T-helper 2 cell treated with Interferon-gamma antibody and Interleukin-4, amounts not matched to agents 5 μg/mL and 100 μg/mL, for 36 hours (primary cell): ENCODE data around the gene KCNJ16.
A peak's percentile ranks its signal among the peaks of the same experiment; 100 is the strongest.

Experiments
- DNase-seq: peaks from one replicate; pipeline ENCODE4 v3.0.0; 2021; ENCODE audit warnings: low spot score
- H3K27ac Mint-ChIP-seq: one replicate; pipeline ENCODE4 v1.8.0; 2021; ENCODE audit warnings: mild to moderate bottlenecking, mixed read lengths
- H3K27me3 Mint-ChIP-seq: one replicate; pipeline ENCODE4 v1.8.0; 2021; ENCODE audit warnings: low read depth, mixed read lengths
- H3K36me3 Mint-ChIP-seq: one replicate; pipeline ENCODE4 v1.8.0; 2021; ENCODE audit warnings: low read depth, mixed read lengths
- H3K4me1 Mint-ChIP-seq: one replicate; pipeline ENCODE4 v1.8.0; 2021; ENCODE audit warnings: low read depth, mixed read lengths
- H3K4me3 Mint-ChIP-seq: one replicate; pipeline ENCODE4 v1.8.0; 2022; ENCODE audit warnings: mild to moderate bottlenecking, moderate library complexity, mixed read lengths
- H3K9me3 Mint-ChIP-seq: one replicate; pipeline ENCODE4 v1.8.0; 2021; ENCODE audit warnings: mixed read lengths

KCNJ16 gene

DNA sequence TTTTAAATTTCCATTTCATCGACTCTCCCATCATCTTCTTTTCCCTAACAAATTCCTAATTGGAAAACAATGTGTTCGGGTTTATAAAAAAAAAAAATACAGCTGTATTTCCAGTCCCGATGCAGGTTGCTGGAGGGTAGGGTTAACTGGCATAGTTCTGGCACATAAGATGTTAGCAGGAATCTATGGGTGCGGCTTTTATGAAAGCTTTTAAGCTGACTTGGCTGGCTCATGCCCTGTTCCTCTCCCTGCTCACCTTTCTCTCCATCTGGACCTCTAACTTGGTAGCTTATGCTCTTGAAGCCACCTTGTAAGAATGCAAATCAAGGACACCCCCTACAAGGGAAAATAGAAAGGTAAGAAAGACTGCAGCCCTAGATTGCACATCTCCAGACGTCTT, 61.1 kb downstream of the KCNJ16 start:
- no peaks in the 10 kb centered on the region for H3K9me3 Mint-ChIP-seq
- DNase-seq: no peak
- H3K4me3 Mint-ChIP-seq: no peak overlapping the region
- H3K27me3 Mint-ChIP-seq: peaks cover 10% of the 10 kb centered on the region
- peaks cover 12% of the 10 kb centered on the region for H3K4me1 Mint-ChIP-seq
- no peaks in the 10 kb centered on the region for H3K36me3 Mint-ChIP-seq
- H3K27ac Mint-ChIP-seq: no peak overlapping the region

DNA sequence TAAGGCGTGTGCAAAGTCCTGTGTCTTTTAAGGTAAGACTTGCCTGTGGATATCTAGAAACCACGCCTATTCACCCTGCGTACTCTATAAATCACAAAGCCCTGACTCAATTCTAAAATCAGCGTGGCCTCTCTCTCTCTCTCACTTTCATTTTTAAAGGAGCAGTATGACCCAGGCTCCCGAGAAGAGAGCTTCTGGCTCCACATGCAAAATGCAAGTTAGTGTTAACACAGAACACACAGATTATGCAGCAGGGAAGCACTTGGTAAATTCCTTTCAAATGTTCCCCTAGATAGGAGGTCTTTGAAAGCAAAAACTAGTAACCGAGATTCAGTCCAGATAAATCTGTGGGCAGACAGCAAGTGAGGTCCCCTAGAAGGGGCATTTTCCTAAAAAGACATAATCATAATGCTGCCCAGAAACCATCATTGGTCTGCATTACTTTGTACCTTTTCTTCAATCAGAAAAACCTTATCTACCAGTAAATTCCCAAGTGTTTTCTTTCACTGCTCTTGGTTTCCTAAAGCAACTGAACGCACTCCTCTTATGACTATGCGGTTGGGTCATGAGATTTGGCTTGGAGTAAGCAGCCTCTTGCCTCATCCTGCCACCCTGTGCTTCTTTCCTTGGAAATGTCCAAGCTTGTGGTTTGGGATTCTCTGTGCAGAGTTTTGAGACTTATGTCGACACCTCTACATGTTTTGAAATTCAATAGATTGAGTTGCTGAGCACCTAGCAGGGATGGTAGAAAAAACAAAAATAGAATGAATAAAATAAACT, 62.6 kb downstream of the KCNJ16 start:
- peak overlapping the region; percentile 68 for H3K4me3 Mint-ChIP-seq
- H3K27ac Mint-ChIP-seq: peak overlapping the region; percentile 27
- H3K9me3 Mint-ChIP-seq: no peaks in the 10 kb centered on the region
- H3K27me3 Mint-ChIP-seq: peaks cover 10% of the 10 kb centered on the region
- DNase-seq: peak; percentile 64
- no peaks in the 10 kb centered on the region for H3K36me3 Mint-ChIP-seq
- H3K4me1 Mint-ChIP-seq: peaks cover 12% of the 10 kb centered on the region

DNA sequence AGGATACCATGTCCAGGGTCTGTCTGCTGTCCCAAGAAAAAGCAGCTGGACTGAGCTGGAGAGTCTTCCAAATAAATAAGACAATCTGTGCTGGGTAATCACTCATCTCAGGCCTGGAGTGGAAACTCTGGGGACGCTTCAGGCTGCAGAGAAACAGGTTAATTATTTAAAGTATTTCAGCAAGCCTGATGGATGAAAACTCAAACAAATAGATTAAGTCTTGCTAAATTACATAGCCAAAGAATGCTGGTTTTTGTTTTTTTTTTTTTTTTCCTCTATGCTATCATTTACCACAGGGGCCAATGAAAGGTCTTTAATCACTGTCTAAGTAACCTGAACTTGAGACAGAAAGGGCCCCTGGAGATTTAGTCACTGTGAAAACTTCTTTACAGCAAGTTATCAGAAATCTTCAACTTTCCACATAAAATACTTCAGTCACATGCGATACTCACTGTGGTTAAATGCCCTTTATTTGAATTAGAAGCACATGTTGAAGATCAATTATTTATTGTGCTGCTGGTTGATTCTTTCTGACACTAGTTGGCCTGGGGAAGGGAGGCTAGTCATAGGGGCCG, 63.4 kb downstream of the KCNJ16 start:
- Mint-ChIP-seq H3K27ac (no peak overlapping the region), H3K27me3 (peaks cover 10% of the 10 kb centered on the region), H3K4me3 (no peak overlapping the region), H3K4me1 (peaks cover 12% of the 10 kb centered on the region), H3K36me3 (no peaks in the 10 kb centered on the region), H3K9me3 (no peaks in the 10 kb centered on the region)
- no peak for DNase-seq

DNA sequence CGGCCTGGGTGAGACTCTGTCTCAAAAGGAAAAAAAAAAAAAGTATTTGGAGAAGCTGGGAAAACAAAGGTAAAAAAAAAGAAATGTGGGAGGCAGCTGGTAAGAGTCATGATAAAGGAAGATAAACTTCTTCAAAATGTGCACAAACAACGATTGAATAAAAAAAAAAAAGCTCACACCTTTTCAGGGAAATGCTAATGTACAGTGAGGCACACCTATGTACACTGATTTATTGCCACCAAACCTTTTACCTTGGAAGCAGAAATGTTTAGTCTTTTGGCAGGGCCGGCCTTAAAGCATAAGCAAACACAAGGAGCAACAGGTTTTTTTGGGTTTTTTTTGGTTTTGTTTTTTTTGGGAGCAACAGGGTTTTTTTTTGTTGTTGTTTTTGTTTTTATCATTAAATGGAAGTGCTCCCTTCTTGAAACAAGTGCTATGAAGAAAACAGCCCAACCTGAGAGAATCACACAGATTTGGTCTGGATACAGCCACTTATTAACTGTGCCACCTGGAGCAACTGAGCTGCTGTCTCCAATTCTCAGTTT, 64.5 kb downstream of the KCNJ16 start:
- Mint-ChIP-seq H3K4me1 (peaks cover 12% of the 10 kb centered on the region), H3K27ac (no peak overlapping the region)

DNA sequence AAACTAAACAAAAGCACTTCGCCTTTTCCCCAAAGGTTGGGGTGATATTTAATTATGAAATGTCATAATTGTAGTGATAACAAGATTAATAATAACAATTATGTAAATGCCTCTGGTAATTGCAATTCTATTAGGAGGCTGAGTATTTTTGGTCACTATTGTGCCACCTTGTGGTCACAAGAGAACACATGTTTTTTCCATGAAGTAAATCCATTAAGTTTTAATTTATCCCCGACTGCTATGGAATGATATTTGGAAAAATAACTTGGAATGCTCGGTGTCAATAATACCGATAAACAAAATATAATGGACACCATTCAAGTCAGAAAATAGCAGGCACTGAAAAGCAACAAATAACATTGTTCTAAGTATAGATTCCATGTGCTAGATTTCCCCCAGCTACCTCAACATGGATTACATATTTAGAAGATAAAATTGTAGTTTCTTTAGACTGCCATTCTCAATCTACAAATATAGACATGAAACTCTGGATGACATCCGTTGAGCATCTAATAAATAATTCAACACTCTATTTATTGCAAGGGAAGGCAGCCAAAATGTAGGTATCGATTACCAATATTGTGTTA, 69.3 kb downstream of the KCNJ16 start:
- Mint-ChIP-seq H3K9me3 (no peaks in the 10 kb centered on the region), H3K4me1 (no peaks in the 10 kb centered on the region), H3K36me3 (no peaks in the 10 kb centered on the region), H3K27ac (no peak overlapping the region), H3K27me3 (peaks cover 19% of the 10 kb centered on the region), H3K4me3 (no peak overlapping the region)
- no peak for DNase-seq

More for the DNA sequence above, 64.5 kb downstream of the KCNJ16 start:
- no peak for DNase-seq
- Mint-ChIP-seq H3K36me3 (no peaks in the 10 kb centered on the region), H3K27me3 (peaks cover 9% of the 10 kb centered on the region), H3K9me3 (no peaks in the 10 kb centered on the region), H3K4me3 (no peak overlapping the region)

DNA sequence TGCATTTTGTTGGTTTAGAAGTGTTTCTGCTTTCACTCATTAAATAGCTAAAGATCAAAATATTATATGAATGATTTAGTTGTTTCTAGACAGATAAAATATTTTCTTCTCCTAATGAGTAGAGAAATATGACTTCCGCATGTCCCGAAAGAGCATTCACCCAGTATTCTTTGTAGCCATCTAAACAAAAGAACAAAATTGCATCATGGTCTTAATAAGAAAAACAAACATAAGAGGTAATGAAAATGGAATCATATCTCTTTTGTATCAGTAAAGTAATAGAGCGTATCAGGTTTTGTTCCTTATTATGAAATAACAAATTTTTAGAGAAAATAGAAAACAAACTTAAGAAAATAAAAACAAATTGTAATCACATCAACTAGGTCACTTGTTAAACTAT, 78.2 kb downstream of the KCNJ16 start:
- H3K4me1 Mint-ChIP-seq: no peaks in the 10 kb centered on the region
- no peaks in the 10 kb centered on the region for H3K9me3 Mint-ChIP-seq
- H3K36me3 Mint-ChIP-seq: no peaks in the 10 kb centered on the region
- H3K27ac Mint-ChIP-seq: no peak overlapping the region
- no peak for DNase-seq
- no peak overlapping the region for H3K4me3 Mint-ChIP-seq
- H3K27me3 Mint-ChIP-seq: peaks cover 11% of the 10 kb centered on the region

DNA sequence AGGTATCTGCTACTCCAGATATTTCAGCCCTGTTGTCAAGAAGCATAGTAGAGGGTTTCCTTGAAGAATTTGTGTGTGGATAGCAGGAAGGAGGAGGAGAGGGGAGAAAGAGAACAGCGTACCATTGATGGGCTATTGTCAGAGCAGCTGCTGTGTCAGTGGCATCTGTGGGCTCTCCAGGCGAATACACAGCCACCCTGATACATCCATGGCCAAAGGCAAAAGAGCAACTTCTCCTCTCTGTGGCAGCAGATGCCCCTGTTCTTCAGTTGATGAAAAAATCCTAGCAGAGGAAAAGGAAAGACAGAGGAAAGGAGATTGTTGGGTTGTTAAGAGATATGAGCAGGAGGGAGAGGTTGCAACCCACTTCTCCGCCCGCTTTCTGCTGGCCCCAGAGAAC, 82.1 kb downstream of the KCNJ16 start:
- H3K27me3 Mint-ChIP-seq: peaks cover 8% of the 10 kb centered on the region
- H3K4me1 Mint-ChIP-seq: no peaks in the 10 kb centered on the region
- no peak overlapping the region for H3K4me3 Mint-ChIP-seq
- no peaks in the 10 kb centered on the region for H3K9me3 Mint-ChIP-seq
- H3K36me3 Mint-ChIP-seq: no peaks in the 10 kb centered on the region
- no peak for DNase-seq
- no peak overlapping the region for H3K27ac Mint-ChIP-seq

DNA sequence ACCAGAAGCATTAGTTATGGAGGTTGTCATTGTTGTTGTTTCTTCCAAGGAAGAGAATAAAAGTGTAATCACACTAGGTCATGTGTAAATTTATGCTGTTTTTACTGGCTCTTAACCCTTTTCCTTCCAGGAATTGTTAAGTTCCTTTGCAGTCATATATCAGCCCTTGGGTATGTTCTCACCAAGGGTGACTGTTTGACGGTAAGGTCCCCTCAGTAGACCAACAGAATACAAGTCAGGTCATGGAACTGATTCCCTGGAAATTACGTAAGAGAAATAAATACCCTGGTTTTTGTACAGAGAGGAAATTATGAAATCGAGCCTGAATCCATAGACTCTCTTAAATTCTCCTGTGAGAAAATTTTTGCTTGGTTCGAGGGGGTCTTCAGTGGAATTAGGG, 83.2 kb downstream of the KCNJ16 start:
- H3K4me3 Mint-ChIP-seq: no peak overlapping the region
- no peak overlapping the region for H3K27ac Mint-ChIP-seq
- H3K36me3 Mint-ChIP-seq: no peaks in the 10 kb centered on the region
- no peak for DNase-seq
- no peaks in the 10 kb centered on the region for H3K9me3 Mint-ChIP-seq
- peaks cover 6% of the 10 kb centered on the region for H3K27me3 Mint-ChIP-seq
- H3K4me1 Mint-ChIP-seq: no peaks in the 10 kb centered on the region

DNA sequence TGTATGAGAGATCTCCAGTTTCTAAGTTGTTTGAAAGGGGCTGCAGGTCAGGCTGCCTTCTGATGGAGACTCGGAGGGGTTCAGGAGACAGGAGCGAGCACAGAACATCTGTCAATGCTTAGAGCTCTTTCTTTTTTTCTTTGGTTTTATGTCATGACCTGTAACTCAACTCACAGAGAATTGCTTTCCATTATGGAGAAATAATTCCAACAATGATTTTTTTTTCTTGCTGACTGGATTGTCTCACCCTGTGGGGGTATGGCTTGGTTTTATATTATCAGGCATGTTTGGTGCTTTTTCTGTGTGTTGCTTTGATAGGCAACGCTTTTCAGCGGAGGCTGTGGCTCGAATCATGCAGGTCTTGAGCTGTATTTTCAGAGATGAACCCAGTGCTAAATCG, 83.6 kb downstream of the KCNJ16 start:
- H3K27me3 Mint-ChIP-seq: peaks cover 6% of the 10 kb centered on the region
- H3K27ac Mint-ChIP-seq: no peak overlapping the region
- no peaks in the 10 kb centered on the region for H3K36me3 Mint-ChIP-seq
- H3K4me3 Mint-ChIP-seq: no peak overlapping the region
- H3K9me3 Mint-ChIP-seq: no peaks in the 10 kb centered on the region
- no peak for DNase-seq
- H3K4me1 Mint-ChIP-seq: no peaks in the 10 kb centered on the region

DNA sequence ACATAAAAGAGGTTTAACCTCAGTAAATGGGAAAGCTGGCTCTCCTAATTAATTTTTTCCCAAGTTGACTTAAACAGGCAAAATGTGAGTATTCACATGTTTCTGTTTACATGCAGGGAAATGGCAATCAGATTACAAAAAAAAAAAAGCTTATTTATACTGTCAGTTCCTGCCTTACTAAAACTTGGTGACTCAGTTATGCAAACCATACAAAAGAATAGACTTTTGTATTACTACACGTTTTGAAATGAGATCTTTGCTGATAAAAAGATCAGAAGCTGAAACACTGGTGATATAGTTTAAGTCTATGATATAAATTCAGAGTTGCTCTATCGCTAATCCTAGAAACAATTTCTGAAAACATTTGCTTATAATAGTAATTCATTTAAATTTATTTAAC, 85.0 kb downstream of the KCNJ16 start:
- Mint-ChIP-seq H3K4me3 (no peak overlapping the region), H3K36me3 (no peaks in the 10 kb centered on the region), H3K27ac (no peak overlapping the region), H3K27me3 (peaks cover 6% of the 10 kb centered on the region), H3K9me3 (no peaks in the 10 kb centered on the region), H3K4me1 (no peaks in the 10 kb centered on the region)
- DNase-seq: no peak

DNA sequence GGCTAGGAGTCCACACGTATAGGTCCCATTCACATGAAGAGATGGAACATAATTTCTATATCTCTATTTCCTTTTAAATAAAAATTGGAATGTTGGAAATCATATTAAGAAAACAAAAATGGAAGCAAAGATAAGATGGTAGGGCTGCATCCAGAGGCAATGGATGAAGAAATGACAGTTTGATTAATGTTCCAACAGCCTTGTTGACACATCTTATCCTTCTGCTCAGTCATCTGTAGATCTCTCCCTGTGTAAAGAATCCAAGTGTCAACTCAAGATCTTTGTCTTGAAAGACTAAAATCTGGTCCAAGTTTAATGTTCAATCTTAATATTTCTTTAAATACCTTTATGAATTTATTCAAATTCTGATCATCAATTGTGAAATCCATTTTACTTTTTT, 86.5 kb downstream of the KCNJ16 start:
- Mint-ChIP-seq H3K27ac (no peak overlapping the region), H3K9me3 (no peaks in the 10 kb centered on the region), H3K27me3 (peaks cover 12% of the 10 kb centered on the region), H3K4me3 (no peak overlapping the region), H3K4me1 (no peaks in the 10 kb centered on the region), H3K36me3 (no peaks in the 10 kb centered on the region)
- DNase-seq: no peak

DNA sequence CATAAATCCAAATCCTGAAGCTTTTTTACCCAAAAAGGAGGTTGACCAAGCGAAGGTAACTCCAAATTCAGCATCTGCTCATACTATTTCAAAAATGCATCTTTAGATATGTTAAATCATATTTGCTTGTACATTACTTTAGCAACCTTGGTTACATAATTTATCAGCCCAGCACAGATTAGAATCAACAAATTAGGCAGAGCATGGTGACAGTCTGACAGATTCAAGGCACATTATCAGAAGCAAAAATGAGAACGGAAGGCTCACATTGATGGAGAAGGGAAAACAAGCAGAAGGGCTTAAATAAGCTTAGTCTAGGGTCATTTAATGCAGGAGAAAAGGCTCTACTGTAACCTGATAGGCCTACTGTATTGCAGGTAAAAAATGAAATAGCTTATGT, 90.4 kb downstream of the KCNJ16 start:
- H3K36me3 Mint-ChIP-seq: no peaks in the 10 kb centered on the region
- H3K4me1 Mint-ChIP-seq: peaks cover 9% of the 10 kb centered on the region
- no peak for DNase-seq
- no peaks in the 10 kb centered on the region for H3K9me3 Mint-ChIP-seq
- H3K27ac Mint-ChIP-seq: no peak overlapping the region
- peaks cover 38% of the 10 kb centered on the region for H3K27me3 Mint-ChIP-seq
- H3K4me3 Mint-ChIP-seq: no peak overlapping the region

DNA sequence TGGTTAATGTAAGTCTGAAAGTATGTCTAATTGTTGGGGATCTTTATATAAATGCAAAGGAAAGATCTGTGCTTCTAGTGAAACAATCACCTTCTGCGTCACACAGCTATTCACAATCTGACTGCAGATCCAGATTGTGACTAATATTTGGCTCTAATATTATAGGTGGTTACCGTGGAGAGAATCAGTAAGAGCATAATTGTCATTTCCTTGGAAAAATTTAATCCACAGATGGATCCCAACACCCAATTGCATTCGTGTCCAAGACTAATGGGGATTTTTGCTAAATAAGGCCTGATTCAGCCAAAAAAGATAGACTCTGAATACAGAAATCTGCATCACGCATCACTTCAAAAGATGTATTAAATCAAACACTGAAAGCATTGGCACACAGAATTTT, 91.6 kb downstream of the KCNJ16 start:
- Mint-ChIP-seq H3K4me3 (no peak overlapping the region), H3K27me3 (peaks cover 46% of the 10 kb centered on the region), H3K9me3 (no peaks in the 10 kb centered on the region), H3K27ac (no peak overlapping the region), H3K36me3 (no peaks in the 10 kb centered on the region), H3K4me1 (peaks cover 9% of the 10 kb centered on the region)
- DNase-seq: no peak
